B cell (primary cell): Measurements from ENCODE around the gene ITGB1BP1. TPM values are rescaled to one million over a fixed set of nuclear protein-coding genes. Genes with fewer than 3 reads are reported as not detected.

Source experiments
- ATAC-seq: fragments of 200-7000 bp; cut with Tn5 transposase; one replicate; pipeline ENCODE4 v1.10.0; 2021; ENCODE audit warnings: low read depth, mild to moderate bottlenecking, moderate number of reproducible peaks, moderate library complexity
- CTCF ChIA-PET: fragments of 350-600 bp; sonication (Branson Sonifier 250); formaldehyde crosslinking; loops from one replicate; lab custom pipeline; 2021; ENCODE audit warnings: antibody characterized with exemption, inconsistent platforms; lab: Charles Lee
- POLR2A ChIA-PET: fragments of 350-600 bp; sonication (Branson Sonifier 250); formaldehyde crosslinking; loops from one replicate; lab custom pipeline; 2021; ENCODE audit warnings: antibody characterized with exemption; lab: Charles Lee
- DNase-seq: peaks from one replicate; pipeline ENCODE4 v3.0.0; 2013
- H2AFZ ChIP-seq: 2 replicates; pipeline ENCODE4 v1.6.1; 2012; ENCODE audit warnings: mild to moderate bottlenecking, low read depth, low read length; ENCODE audit not compliant: insufficient read depth, poor library complexity, severe bottlenecking
- H3K27ac ChIP-seq, 2 donors: 1 replicate in 1 of 2; 2 replicates in 1 of 2; pipeline ENCODE4 v1.5.1; 2012 to 2013; ENCODE audit warnings: low read length in 2 of 2, mild to moderate bottlenecking in 2 of 2, moderate library complexity in 1 of 2
- H3K27me3 ChIP-seq, 4 experiments: fragments of 200-600 bp in 1 of 4; sonication (generic) in 1 of 4; replicated peaks in 1 of 4; 1 replicate in 2 of 4; 2 replicates in 2 of 4; pipeline versions ENCODE4 v1.6.1 to v1.7.0; 2013 to 2016; ENCODE audit warnings: low read length in 3 of 4, mild to moderate bottlenecking in 2 of 4, mixed read lengths in 1 of 4, moderate library complexity in 1 of 4; ENCODE audit not compliant: insufficient read depth in 4 of 4, control insufficient read depth in 3 of 4; ENCODE audit errors: control extremely low read depth in 1 of 4
- H3K36me3 ChIP-seq, 2 experiments: replicated peaks in 1 of 2; 1 replicate in 1 of 2; 2 replicates in 1 of 2; pipeline versions ENCODE4 v1.6.1 to v1.7.1; 2013; ENCODE audit warnings: low read length in 1 of 2; ENCODE audit not compliant: insufficient read depth in 2 of 2, control insufficient read depth in 1 of 2; ENCODE audit errors: control extremely low read depth in 1 of 2, extremely low read depth in 1 of 2
- H3K4me1 ChIP-seq, 2 donors: fragments of 200-600 bp in 1 of 2; sonication (generic) in 1 of 2; 1 replicate in 1 of 2; 2 replicates in 1 of 2; pipeline versions ENCODE4 v1.5.1 to v1.6.1; 2013 to 2017; ENCODE audit warnings: low read length in 2 of 2; ENCODE audit not compliant: control insufficient read depth in 2 of 2, insufficient read depth in 2 of 2
- H3K4me2 ChIP-seq: replicated peaks from 2 replicates; pipeline ENCODE3; 2012; ENCODE audit warnings: mild to moderate bottlenecking, low read depth, low read length; ENCODE audit not compliant: poor library complexity, severe bottlenecking
- H3K4me3 ChIP-seq, 5 experiments: fragments of 200-600 bp in 1 of 5; sonication (generic) in 1 of 5; 1 replicate in 3 of 5; 2 replicates in 2 of 5; pipeline versions ENCODE4 v1.5.1 to v1.7.0; 2011 to 2016; ENCODE audit warnings: low read length in 4 of 5, mild to moderate bottlenecking in 4 of 5, low read depth in 2 of 5, control low read depth in 1 of 5, moderate library complexity in 1 of 5; ENCODE audit not compliant: insufficient read depth in 1 of 5; ENCODE audit errors: control extremely low read depth in 1 of 5, extremely low read depth in 1 of 5
- H3K79me2 ChIP-seq: fragments of 200-600 bp; sonication (generic); one replicate; pipeline ENCODE4 v1.6.0; 2016; ENCODE audit warnings: low read length; ENCODE audit not compliant: control insufficient read depth, insufficient read depth
- H3K9ac ChIP-seq: fragments of 200-600 bp; sonication (generic); 2 replicates; pipeline ENCODE4 v1.6.1; 2017; ENCODE audit warnings: mild to moderate bottlenecking, low read length, moderate library complexity
- H3K9me3 ChIP-seq, 3 donors: one replicate each; pipeline versions ENCODE4 v1.6.1 to v1.7.1; 2013; ENCODE audit warnings: low read length in 2 of 3; ENCODE audit not compliant: control insufficient read depth in 2 of 3, insufficient read depth in 1 of 3; ENCODE audit errors: control extremely low read depth in 1 of 3
- H4K20me1 ChIP-seq: 2 replicates; pipeline ENCODE4 v1.6.0; 2012; ENCODE audit warnings: mild to moderate bottlenecking, low read length; ENCODE audit not compliant: insufficient read depth, control insufficient read depth, poor library complexity, severe bottlenecking
- H3K27ac Mint-ChIP-seq: one replicate; pipeline ENCODE4 v1.8.0; 2021; ENCODE audit warnings: mixed read lengths
- H3K27me3 Mint-ChIP-seq: one replicate; pipeline ENCODE4 v1.8.0; 2021; ENCODE audit warnings: mixed read lengths
- H3K4me1 Mint-ChIP-seq: one replicate; pipeline ENCODE4 v1.8.0; 2021; ENCODE audit warnings: mixed read lengths
- H3K4me3 Mint-ChIP-seq: one replicate; pipeline ENCODE4 v1.8.0; 2021; ENCODE audit warnings: mixed read lengths
- H3K9me3 Mint-ChIP-seq: one replicate; pipeline ENCODE4 v1.8.0; 2022; ENCODE audit warnings: mixed read lengths; ENCODE audit not compliant: insufficient read depth
- CTCF ChIP-seq: fragments of 200-600 bp; IDR thresholded peaks from one replicate; pipeline ENCODE4 v1.8.0; 2022; ENCODE audit warnings: antibody characterized with exemption, mild to moderate bottlenecking
- EZH2 ChIP-seq: IDR thresholded peaks from 2 replicates; pipeline ENCODE4 v1.6.1; 2012; ENCODE audit warnings: borderline replicate concordance, low read depth, mild to moderate bottlenecking, moderate library complexity, low read length; ENCODE audit not compliant: insufficient read depth, poor library complexity, severe bottlenecking
- WGBS: methylation state at CpG from one replicate; pipeline ENCODE4 v1.1.5; 2013; ENCODE audit warnings: missing lambda C conversion rate; ENCODE audit not compliant: insufficient coverage; 5-methylcytosine and 5-hydroxymethylcytosine counted together
- intact Hi-C: fragments of 100-400 bp; cut with micrococcal nuclease; formaldehyde crosslinking; loops from one replicate; pipeline ENCODE4 v1.10.0; 2022
- polyA plus RNA-seq: library from polyadenylated mRNA; depleted of rRNA; stranded (reverse); fragments of >200 nt; gene quantifications from 2 replicates; pipeline ENCODE4 v1.2.3, GENCODE V29; 2012
- total RNA-seq, 2 donors: library from RNA; stranded (reverse); fragments of 120-200 nt in 1 of 2; gene quantifications; 1 replicate in 1 of 2; 2 replicates in 1 of 2; pipeline versions ENCODE4 v1.2.3 to v1.2.4, GENCODE V29; 2013 to 2022

Gene ITGB1BP1
- total and polyA plus RNA-seq, 2 donors (not counting 1 experiment from before 2014, with no cell fraction given): 25.7 to 47.1 TPM

- no peak for TF ChIP-seq CTCF
- no peak for TF ChIP-seq EZH2
- DNase-seq: no peak
Measured at GRCh38 chr2:9408641-9409151, 14.6 kb downstream of the ITGB1BP1 start.

DNA sequence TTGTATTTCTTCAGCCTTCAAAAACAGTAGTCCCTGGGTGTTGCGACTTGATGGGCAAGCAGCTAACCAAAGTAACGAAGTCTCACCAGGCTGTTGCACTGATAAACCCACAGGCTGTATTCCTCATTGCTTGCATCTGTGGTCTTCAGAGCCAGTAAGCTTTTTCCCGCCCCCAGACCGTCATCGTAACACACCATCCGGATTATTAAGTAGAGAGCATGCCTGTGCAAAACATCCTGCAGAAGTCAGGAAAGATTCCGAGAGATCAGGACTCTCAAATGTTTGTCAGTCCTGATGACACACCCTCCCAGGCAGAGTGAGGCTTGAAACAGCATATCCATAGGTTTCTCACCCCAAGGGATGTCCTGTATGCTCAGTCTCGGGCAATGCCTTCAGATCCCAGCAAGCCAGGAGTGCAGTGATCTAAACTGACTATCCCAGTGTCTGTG, 15.9 kb downstream of the ITGB1BP1 start:
- Histone ChIP-seq H3K4me2 (no peak overlapping the region), H4K20me1 (no peaks in the 10 kb centered on the region), H3K27ac (no peak overlapping the region), H3K36me3 (peaks cover 13 to 41% of the 10 kb centered on the region in 2 experiments), H3K4me3 (no peak overlapping the region), H3K27me3 (no peaks in the 10 kb centered on the region), H3K79me2 (no peaks in the 10 kb centered on the region), H2AFZ (no peak overlapping the region), H3K4me1 (peaks cover 0 to 3% of the 10 kb centered on the region in 2 donors), H3K9me3 (no peaks in the 10 kb centered on the region), H3K9ac (no peak overlapping the region)
- H3K4me1 Mint-ChIP-seq: no peaks in the 10 kb centered on the region
- ATAC-seq (no peak), DNase-seq (no peak)
- H3K27ac Mint-ChIP-seq: no peak overlapping the region
- WGBS: 97% methylated on average over 8 of the region's 8 CpGs
- intact Hi-C loops: no loop called here
- POLR2A ChIA-PET: no interaction called here
- no peaks in the 10 kb centered on the region for H3K27me3 Mint-ChIP-seq
- no peaks in the 10 kb centered on the region for H3K9me3 Mint-ChIP-seq
- CTCF ChIA-PET: no interaction called here
- H3K4me3 Mint-ChIP-seq: no peak overlapping the region
- TF ChIP-seq EZH2 (no peak), CTCF (no peak)

More at GRCh38 chr2:9408641-9409151, 14.6 kb downstream of the ITGB1BP1 start:
- H3K27me3 Mint-ChIP-seq: no peaks in the 10 kb centered on the region
- intact Hi-C loops: no loop called here
- H3K27ac Mint-ChIP-seq: no peak overlapping the region
- no peak overlapping the region for H3K4me2 ChIP-seq
- H3K4me3 ChIP-seq: no peak overlapping the region
- H3K4me3 Mint-ChIP-seq: no peak overlapping the region
- H4K20me1 ChIP-seq: no peaks in the 10 kb centered on the region
- H3K36me3 ChIP-seq: peaks cover 13 to 44% of the 10 kb centered on the region in 2 experiments
- no peak overlapping the region for H3K9ac ChIP-seq
- H3K4me1 ChIP-seq: peaks cover 0 to 3% of the 10 kb centered on the region in 2 donors
- ATAC-seq: no peak
- H2AFZ ChIP-seq: no peak overlapping the region
- ChIA-PET CTCF (no interaction called here), POLR2A (no interaction called here)
- no peak overlapping the region for H3K27ac ChIP-seq
- H3K79me2 ChIP-seq: peaks cover under 1% of the 10 kb centered on the region
- H3K4me1 Mint-ChIP-seq: no peaks in the 10 kb centered on the region
- H3K9me3 Mint-ChIP-seq: no peaks in the 10 kb centered on the region
- 87% methylated on average over 9 of the region's 9 CpGs for WGBS
- H3K9me3 ChIP-seq: no peaks in the 10 kb centered on the region
- H3K27me3 ChIP-seq: no peaks in the 10 kb centered on the region
